ENCODE results near the gene TPK1.

TPK1 gene

DNA sequence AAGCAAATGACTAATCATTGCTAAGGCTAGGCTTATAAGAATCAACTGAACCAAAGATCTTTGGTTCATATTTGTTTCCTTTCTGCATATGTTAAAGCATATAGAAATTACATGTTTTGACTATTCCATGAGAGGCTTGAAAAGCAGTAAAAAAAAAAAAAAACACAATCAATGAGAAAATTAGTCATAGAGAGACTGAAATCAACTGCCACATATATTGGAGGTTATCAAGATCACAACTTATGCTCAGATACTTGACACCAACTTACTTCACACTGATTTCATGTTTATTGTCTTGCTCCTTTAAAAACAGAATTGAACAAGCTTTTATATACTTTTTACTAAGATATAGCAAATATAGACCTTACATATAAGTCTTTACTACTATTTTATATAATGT lies 161.3 kb downstream of the TPK1 start:
- no peak overlapping the region for H3K27ac ChIP-seq
- no peak overlapping the region for H3K9ac ChIP-seq (ENCODE audit: insufficient read length)
- H3K9me3 ChIP-seq (ENCODE audit: low read depth, low read length) = no peaks in the 10 kb centered on the region
- no peak for DNase-seq (ENCODE audit: low read depth, low spot score)
- TF ChIP-seq EZH2 (IDR thresholded peaks at IDR 0.05) = no peak
- TF ChIP-seq POLR2AphosphoS5 (IDR thresholded peaks at IDR 0.05; ENCODE audit: borderline replicate concordance, low read depth, low read length) = no peak
- no peak for TF ChIP-seq FOXP2 (optimal IDR thresholded peaks at IDR 0.05; ENCODE audit: control extremely low read depth, extremely low read length, insufficient read depth)
- no peak overlapping the region for H3K4me3 ChIP-seq
- no peaks in the 10 kb centered on the region for H3K36me3 ChIP-seq (ENCODE audit: insufficient read depth, low read length)

DNA sequence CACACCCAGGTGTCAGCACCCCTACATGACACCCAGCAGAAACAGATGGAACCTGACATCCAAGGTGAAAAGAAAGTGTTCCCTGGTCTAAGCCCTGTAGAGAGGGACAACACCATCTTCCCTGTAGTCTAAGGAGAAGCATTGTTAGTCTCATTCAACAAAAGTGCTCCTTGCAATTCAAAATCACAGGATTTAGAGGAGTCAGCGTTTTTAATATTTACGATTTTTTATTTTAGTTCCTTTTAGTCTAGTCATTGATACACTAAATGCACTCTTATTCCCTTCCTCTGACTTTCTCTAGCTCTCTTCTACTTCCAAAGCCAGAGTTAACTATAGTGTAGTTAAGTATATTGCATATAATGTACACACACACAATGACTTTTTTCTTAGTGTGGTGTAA lies 163.0 kb downstream of the TPK1 start:
- TF ChIP-seq EZH2 (IDR thresholded peaks at IDR 0.05) (no peak), FOXP2 (optimal IDR thresholded peaks at IDR 0.05; ENCODE audit: control extremely low read depth, extremely low read length, insufficient read depth) (no peak), POLR2AphosphoS5 (IDR thresholded peaks at IDR 0.05; ENCODE audit: borderline replicate concordance, low read depth, low read length) (no peak)
- Histone ChIP-seq H3K9me3 (ENCODE audit: low read depth, low read length) (no peaks in the 10 kb centered on the region), H3K27ac (no peak overlapping the region), H3K36me3 (ENCODE audit: insufficient read depth, low read length) (no peaks in the 10 kb centered on the region), H3K4me3 (no peak overlapping the region), H3K9ac (ENCODE audit: insufficient read length) (no peak overlapping the region)
- DNase-seq (ENCODE audit: low read depth, low spot score) = no peak

DNA sequence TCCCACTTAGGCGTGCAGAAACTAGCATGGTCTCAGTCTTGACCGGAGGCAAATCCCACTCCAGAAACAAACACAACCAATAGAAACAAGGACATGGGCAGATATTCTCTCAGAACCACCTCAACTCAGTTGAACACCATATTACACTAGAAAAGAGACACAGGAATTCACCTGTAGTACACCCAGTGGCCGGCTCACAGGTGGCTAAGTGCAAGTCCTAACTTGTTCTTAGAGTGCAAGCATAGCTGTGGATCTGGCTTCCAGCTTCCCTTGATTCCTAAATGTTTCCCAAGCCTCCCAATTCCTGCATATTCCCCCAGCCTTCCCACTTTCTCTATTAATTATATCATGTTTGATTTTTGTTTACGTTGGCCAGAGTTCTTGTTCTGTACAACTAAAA lies 164.4 kb downstream of the TPK1 start:
- Histone ChIP-seq H3K9me3 (ENCODE audit: low read depth, low read length) (no peaks in the 10 kb centered on the region), H3K27ac (no peak overlapping the region), H3K4me3 (no peak overlapping the region), H3K36me3 (ENCODE audit: insufficient read depth, low read length) (no peaks in the 10 kb centered on the region), H3K9ac (ENCODE audit: insufficient read length) (no peak overlapping the region)
- DNase-seq (ENCODE audit: low read depth, low spot score) = no peak
- TF ChIP-seq FOXP2 (optimal IDR thresholded peaks at IDR 0.05; ENCODE audit: control extremely low read depth, extremely low read length, insufficient read depth) = no peak
- TF ChIP-seq POLR2AphosphoS5 (IDR thresholded peaks at IDR 0.05; ENCODE audit: borderline replicate concordance, low read depth, low read length) = no peak
- no peak for TF ChIP-seq EZH2 (IDR thresholded peaks at IDR 0.05)

GRCh38 chr7:144670218-144670617 lies 165.6 kb downstream of the TPK1 start:
- H3K27ac ChIP-seq = no peak overlapping the region
- no peak overlapping the region for H3K9ac ChIP-seq (ENCODE audit: insufficient read length)
- H3K36me3 ChIP-seq (ENCODE audit: insufficient read depth, low read length) = no peaks in the 10 kb centered on the region
- TF ChIP-seq EZH2 (IDR thresholded peaks at IDR 0.05) (no peak), POLR2AphosphoS5 (IDR thresholded peaks at IDR 0.05; ENCODE audit: borderline replicate concordance, low read depth, low read length) (no peak)
- peak; percentile 26 for DNase-seq (ENCODE audit: low read depth, low spot score)
- H3K9me3 ChIP-seq (ENCODE audit: low read depth, low read length) = no peaks in the 10 kb centered on the region
- no peak overlapping the region for H3K4me3 ChIP-seq

DNA sequence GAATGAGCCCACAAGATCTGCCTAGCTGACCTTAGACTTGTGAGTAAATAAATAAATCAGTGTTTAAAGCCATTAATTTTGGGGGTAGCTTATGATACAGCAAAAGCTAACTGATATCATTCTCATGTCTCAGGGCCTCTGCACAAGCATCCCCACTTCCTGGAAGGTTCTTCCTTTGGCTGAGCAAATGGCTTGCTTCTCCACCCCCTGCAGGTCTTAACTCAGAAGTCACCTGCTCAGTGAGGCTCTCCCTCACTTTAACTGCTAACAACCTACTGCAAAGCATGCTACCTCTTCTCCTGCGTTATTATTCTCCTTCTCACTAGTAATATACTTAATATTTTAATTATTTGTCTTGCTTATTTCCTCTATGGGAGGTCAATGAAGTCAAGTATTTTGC lies 167.3 kb downstream of the TPK1 start:
- TF ChIP-seq FOXP2 (optimal IDR thresholded peaks at IDR 0.05; ENCODE audit: control extremely low read depth, extremely low read length, insufficient read depth) (no peak), POLR2AphosphoS5 (IDR thresholded peaks at IDR 0.05; ENCODE audit: borderline replicate concordance, low read depth, low read length) (no peak), EZH2 (IDR thresholded peaks at IDR 0.05) (no peak)
- Histone ChIP-seq H3K9ac (ENCODE audit: insufficient read length) (no peak overlapping the region), H3K4me3 (no peak overlapping the region), H3K9me3 (ENCODE audit: low read depth, low read length) (no peaks in the 10 kb centered on the region), H3K27ac (no peak overlapping the region), H3K36me3 (ENCODE audit: insufficient read depth, low read length) (no peaks in the 10 kb centered on the region)
- DNase-seq (ENCODE audit: low read depth, low spot score) = no peak

DNA sequence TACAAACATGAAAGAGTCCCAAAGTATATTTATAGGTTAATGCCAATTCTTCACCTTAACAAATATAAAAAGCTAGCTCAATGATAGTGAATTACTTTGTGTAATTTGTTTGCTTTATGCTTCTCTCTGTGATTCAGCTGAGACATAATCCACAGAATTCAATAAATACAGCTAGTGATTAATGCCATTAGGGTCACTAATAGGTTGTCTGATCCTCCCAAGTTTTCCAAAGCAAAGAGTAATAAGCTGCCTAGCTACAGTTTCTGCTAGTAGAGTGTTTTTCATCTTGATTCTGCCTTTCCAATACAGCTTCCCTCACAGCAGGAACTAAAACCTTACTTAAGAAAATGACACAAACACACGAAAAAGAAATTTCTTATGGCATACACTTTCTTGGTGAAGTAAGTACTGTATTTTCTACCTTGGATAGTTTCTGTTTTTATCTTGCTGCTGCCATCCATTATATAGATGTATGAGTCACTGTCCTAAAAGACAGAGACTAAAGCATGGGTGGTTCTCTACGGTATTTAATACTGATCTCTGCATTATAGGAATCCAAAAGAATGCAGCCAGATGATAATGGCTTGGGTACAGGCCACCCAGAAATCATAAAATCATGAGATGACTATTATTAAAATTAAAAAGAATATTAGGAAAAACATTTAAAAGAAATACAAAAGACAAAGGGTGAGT lies 170.0 kb downstream of the TPK1 start:
- no peak overlapping the region for H3K9ac ChIP-seq (ENCODE audit: insufficient read length)
- H3K4me3 ChIP-seq = no peak overlapping the region
- no peaks in the 10 kb centered on the region for H3K36me3 ChIP-seq (ENCODE audit: insufficient read depth, low read length)
- no peaks in the 10 kb centered on the region for H3K9me3 ChIP-seq (ENCODE audit: low read depth, low read length)
- DNase-seq (ENCODE audit: low read depth, low spot score) = no peak
- H3K27ac ChIP-seq = no peak overlapping the region
- no peak for TF ChIP-seq EZH2 (IDR thresholded peaks at IDR 0.05)
- TF ChIP-seq FOXP2 (optimal IDR thresholded peaks at IDR 0.05; ENCODE audit: control extremely low read depth, extremely low read length, insufficient read depth) = no peak
- TF ChIP-seq POLR2AphosphoS5 (IDR thresholded peaks at IDR 0.05; ENCODE audit: borderline replicate concordance, low read depth, low read length) = no peak

DNA sequence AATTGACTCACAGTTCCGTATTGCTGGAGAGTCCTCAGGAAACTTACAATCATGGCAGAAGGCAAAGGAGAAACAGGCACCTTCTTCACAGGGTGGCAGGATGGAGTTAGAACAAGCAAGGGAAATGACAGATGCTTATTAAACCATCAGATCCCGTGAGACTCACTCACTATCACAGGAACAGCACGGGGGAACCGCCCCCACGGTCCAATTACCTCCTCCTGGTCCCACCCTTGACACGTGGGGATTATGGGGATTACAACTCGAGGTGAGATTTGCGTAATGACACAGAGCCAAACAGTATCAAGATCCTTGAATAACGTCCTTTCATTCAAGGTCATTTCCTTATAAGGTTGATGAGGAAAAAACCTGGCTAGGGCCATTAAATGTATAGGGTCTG lies 176.6 kb downstream of the TPK1 start:
- TF ChIP-seq EZH2 (IDR thresholded peaks at IDR 0.05) = no peak
- TF ChIP-seq FOXP2 (optimal IDR thresholded peaks at IDR 0.05; ENCODE audit: control extremely low read depth, extremely low read length, insufficient read depth) = no peak
- no peak for TF ChIP-seq POLR2AphosphoS5 (IDR thresholded peaks at IDR 0.05; ENCODE audit: borderline replicate concordance, low read depth, low read length)
- H3K36me3 ChIP-seq (ENCODE audit: insufficient read depth, low read length) = no peaks in the 10 kb centered on the region
- H3K9ac ChIP-seq (ENCODE audit: insufficient read length) = no peak overlapping the region
- H3K4me3 ChIP-seq = no peak overlapping the region
- DNase-seq (ENCODE audit: low read depth, low spot score) = no peak
- H3K9me3 ChIP-seq (ENCODE audit: low read depth, low read length) = no peaks in the 10 kb centered on the region
- no peak overlapping the region for H3K27ac ChIP-seq

GRCh38 chr7:144656965-144657517 lies 178.8 kb downstream of the TPK1 start:
- Histone ChIP-seq H3K36me3 (ENCODE audit: insufficient read depth, low read length) (no peaks in the 10 kb centered on the region), H3K9me3 (ENCODE audit: low read depth, low read length) (no peaks in the 10 kb centered on the region), H3K27ac (no peak overlapping the region), H3K9ac (ENCODE audit: insufficient read length) (no peak overlapping the region), H3K4me3 (no peak overlapping the region)
- DNase-seq (ENCODE audit: low read depth, low spot score) = no peak
- no peak for TF ChIP-seq FOXP2 (optimal IDR thresholded peaks at IDR 0.05; ENCODE audit: control extremely low read depth, extremely low read length, insufficient read depth)
- no peak for TF ChIP-seq POLR2AphosphoS5 (IDR thresholded peaks at IDR 0.05; ENCODE audit: borderline replicate concordance, low read depth, low read length)
- no peak for TF ChIP-seq EZH2 (IDR thresholded peaks at IDR 0.05)

DNA sequence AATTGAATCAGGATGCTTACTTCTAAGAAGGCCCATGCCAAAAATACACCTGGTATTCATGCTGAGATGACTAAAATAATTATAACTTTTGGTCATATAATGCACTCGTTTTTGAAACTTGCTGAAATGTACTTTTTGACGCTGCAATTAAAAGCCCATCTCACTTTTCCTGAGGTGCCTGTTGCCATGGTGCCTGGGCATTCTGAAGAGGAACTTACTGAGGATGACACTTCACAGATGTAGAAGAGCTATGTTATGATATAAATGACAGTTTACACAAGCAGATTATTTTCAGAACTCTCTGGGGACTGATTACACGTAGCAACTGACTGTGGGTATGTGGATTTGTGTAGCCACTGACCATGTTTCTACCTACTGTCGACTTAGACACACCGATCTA lies 182.4 kb downstream of the TPK1 start:
- no peak overlapping the region for H3K4me3 ChIP-seq
- H3K9ac ChIP-seq (ENCODE audit: insufficient read length) = no peak overlapping the region
- H3K9me3 ChIP-seq (ENCODE audit: low read depth, low read length) = no peaks in the 10 kb centered on the region
- no peaks in the 10 kb centered on the region for H3K36me3 ChIP-seq (ENCODE audit: insufficient read depth, low read length)
- TF ChIP-seq EZH2 (IDR thresholded peaks at IDR 0.05) = no peak
- no peak for TF ChIP-seq FOXP2 (optimal IDR thresholded peaks at IDR 0.05; ENCODE audit: control extremely low read depth, extremely low read length, insufficient read depth)
- TF ChIP-seq POLR2AphosphoS5 (IDR thresholded peaks at IDR 0.05; ENCODE audit: borderline replicate concordance, low read depth, low read length) = no peak
- no peak overlapping the region for H3K27ac ChIP-seq
- DNase-seq (ENCODE audit: low read depth, low spot score) = no peak
